B cell (primary cell): ENCODE results near the gene MTHFD1L. TPM values are rescaled to one million over a fixed set of nuclear protein-coding genes. Genes with fewer than 3 reads are reported as not detected.

Experiments
- ATAC-seq: fragments of 200-7000 bp; cut with Tn5 transposase; one replicate; pipeline ENCODE4 v1.10.0; 2021; ENCODE audit warnings: low read depth, mild to moderate bottlenecking, moderate number of reproducible peaks, moderate library complexity
- CTCF ChIA-PET: fragments of 350-600 bp; sonication (Branson Sonifier 250); formaldehyde crosslinking; loops from one replicate; lab custom pipeline; 2021; ENCODE audit warnings: antibody characterized with exemption, inconsistent platforms; lab: Charles Lee
- POLR2A ChIA-PET: fragments of 350-600 bp; sonication (Branson Sonifier 250); formaldehyde crosslinking; loops from one replicate; lab custom pipeline; 2021; ENCODE audit warnings: antibody characterized with exemption; lab: Charles Lee
- DNase-seq: peaks from one replicate; pipeline ENCODE4 v3.0.0; 2013
- H2AFZ ChIP-seq: 2 replicates; pipeline ENCODE4 v1.6.1; 2012; ENCODE audit warnings: mild to moderate bottlenecking, low read depth, low read length; ENCODE audit not compliant: insufficient read depth, poor library complexity, severe bottlenecking
- H3K27ac ChIP-seq, 2 donors: 1 replicate in 1 of 2; 2 replicates in 1 of 2; pipeline ENCODE4 v1.5.1; 2012 to 2013; ENCODE audit warnings: low read length in 2 of 2, mild to moderate bottlenecking in 2 of 2, moderate library complexity in 1 of 2
- H3K27me3 ChIP-seq, 4 experiments: fragments of 200-600 bp in 1 of 4; sonication (generic) in 1 of 4; replicated peaks in 1 of 4; 1 replicate in 2 of 4; 2 replicates in 2 of 4; pipeline versions ENCODE4 v1.6.1 to v1.7.0; 2013 to 2016; ENCODE audit warnings: low read length in 3 of 4, mild to moderate bottlenecking in 2 of 4, mixed read lengths in 1 of 4, moderate library complexity in 1 of 4; ENCODE audit not compliant: insufficient read depth in 4 of 4, control insufficient read depth in 3 of 4; ENCODE audit errors: control extremely low read depth in 1 of 4
- H3K36me3 ChIP-seq, 2 experiments: replicated peaks in 1 of 2; 1 replicate in 1 of 2; 2 replicates in 1 of 2; pipeline versions ENCODE4 v1.6.1 to v1.7.1; 2013; ENCODE audit warnings: low read length in 1 of 2; ENCODE audit not compliant: insufficient read depth in 2 of 2, control insufficient read depth in 1 of 2; ENCODE audit errors: control extremely low read depth in 1 of 2, extremely low read depth in 1 of 2
- H3K4me1 ChIP-seq, 2 donors: fragments of 200-600 bp in 1 of 2; sonication (generic) in 1 of 2; 1 replicate in 1 of 2; 2 replicates in 1 of 2; pipeline versions ENCODE4 v1.5.1 to v1.6.1; 2013 to 2017; ENCODE audit warnings: low read length in 2 of 2; ENCODE audit not compliant: control insufficient read depth in 2 of 2, insufficient read depth in 2 of 2
- H3K4me2 ChIP-seq: replicated peaks from 2 replicates; pipeline ENCODE3; 2012; ENCODE audit warnings: mild to moderate bottlenecking, low read depth, low read length; ENCODE audit not compliant: poor library complexity, severe bottlenecking
- H3K4me3 ChIP-seq, 5 experiments: fragments of 200-600 bp in 1 of 5; sonication (generic) in 1 of 5; 1 replicate in 3 of 5; 2 replicates in 2 of 5; pipeline versions ENCODE4 v1.5.1 to v1.7.0; 2011 to 2016; ENCODE audit warnings: low read length in 4 of 5, mild to moderate bottlenecking in 4 of 5, low read depth in 2 of 5, control low read depth in 1 of 5, moderate library complexity in 1 of 5; ENCODE audit not compliant: insufficient read depth in 1 of 5; ENCODE audit errors: control extremely low read depth in 1 of 5, extremely low read depth in 1 of 5
- H3K79me2 ChIP-seq: fragments of 200-600 bp; sonication (generic); one replicate; pipeline ENCODE4 v1.6.0; 2016; ENCODE audit warnings: low read length; ENCODE audit not compliant: control insufficient read depth, insufficient read depth
- H3K9ac ChIP-seq: fragments of 200-600 bp; sonication (generic); 2 replicates; pipeline ENCODE4 v1.6.1; 2017; ENCODE audit warnings: mild to moderate bottlenecking, low read length, moderate library complexity
- H3K9me3 ChIP-seq, 3 donors: one replicate each; pipeline versions ENCODE4 v1.6.1 to v1.7.1; 2013; ENCODE audit warnings: low read length in 2 of 3; ENCODE audit not compliant: control insufficient read depth in 2 of 3, insufficient read depth in 1 of 3; ENCODE audit errors: control extremely low read depth in 1 of 3
- H4K20me1 ChIP-seq: 2 replicates; pipeline ENCODE4 v1.6.0; 2012; ENCODE audit warnings: mild to moderate bottlenecking, low read length; ENCODE audit not compliant: insufficient read depth, control insufficient read depth, poor library complexity, severe bottlenecking
- H3K27ac Mint-ChIP-seq: one replicate; pipeline ENCODE4 v1.8.0; 2021; ENCODE audit warnings: mixed read lengths
- H3K27me3 Mint-ChIP-seq: one replicate; pipeline ENCODE4 v1.8.0; 2021; ENCODE audit warnings: mixed read lengths
- H3K4me1 Mint-ChIP-seq: one replicate; pipeline ENCODE4 v1.8.0; 2021; ENCODE audit warnings: mixed read lengths
- H3K4me3 Mint-ChIP-seq: one replicate; pipeline ENCODE4 v1.8.0; 2021; ENCODE audit warnings: mixed read lengths
- H3K9me3 Mint-ChIP-seq: one replicate; pipeline ENCODE4 v1.8.0; 2022; ENCODE audit warnings: mixed read lengths; ENCODE audit not compliant: insufficient read depth
- EZH2 ChIP-seq: IDR thresholded peaks from 2 replicates; pipeline ENCODE4 v1.6.1; 2012; ENCODE audit warnings: borderline replicate concordance, low read depth, mild to moderate bottlenecking, moderate library complexity, low read length; ENCODE audit not compliant: insufficient read depth, poor library complexity, severe bottlenecking
- WGBS: methylation state at CpG from one replicate; pipeline ENCODE4 v1.1.5; 2013; ENCODE audit warnings: missing lambda C conversion rate; ENCODE audit not compliant: insufficient coverage; 5-methylcytosine and 5-hydroxymethylcytosine counted together
- intact Hi-C: fragments of 100-400 bp; cut with micrococcal nuclease; formaldehyde crosslinking; loops from one replicate; pipeline ENCODE4 v1.10.0; 2022
- polyA plus RNA-seq: library from polyadenylated mRNA; depleted of rRNA; stranded (reverse); fragments of >200 nt; gene quantifications from 2 replicates; pipeline ENCODE4 v1.2.3, GENCODE V29; 2012
- total RNA-seq, 2 donors: library from RNA; stranded (reverse); fragments of 120-200 nt in 1 of 2; gene quantifications; 1 replicate in 1 of 2; 2 replicates in 1 of 2; pipeline versions ENCODE4 v1.2.3 to v1.2.4, GENCODE V29; 2013 to 2022
- TF ChIP-seq, protein P1 (sequence below): fragments of 200-600 bp; IDR thresholded peaks from one replicate; pipeline ENCODE4 v1.8.0; 2022; ENCODE audit warnings: antibody characterized with exemption, mild to moderate bottlenecking

The MTHFD1L gene
- total and polyA plus RNA-seq, 2 donors (not counting 1 experiment from before 2014, with no cell fraction given): 2.9 to 16.1 TPM

DNA sequence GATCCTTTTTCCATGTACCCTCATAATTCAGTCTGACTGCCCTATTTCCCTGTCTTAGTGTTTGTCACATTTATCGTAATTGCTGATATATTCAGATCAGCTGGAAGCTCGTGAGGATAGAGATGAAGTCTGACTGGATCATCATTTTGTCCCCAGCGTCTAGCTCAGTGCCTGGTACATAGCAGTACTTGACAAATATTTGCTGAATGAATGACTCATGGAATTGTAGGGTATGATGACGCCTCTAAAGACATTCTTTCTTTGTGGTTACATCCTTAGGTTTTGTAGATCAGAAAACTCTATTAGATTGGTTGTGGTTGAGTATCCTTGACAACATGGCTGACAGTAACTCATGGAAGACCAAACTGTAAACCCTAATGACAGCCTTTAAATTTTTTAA is 68.9 kb downstream of the MTHFD1L start:
- no peaks in the 10 kb centered on the region for H3K9me3 ChIP-seq
- ATAC-seq (no peak), DNase-seq (no peak)
- H4K20me1 ChIP-seq: no peaks in the 10 kb centered on the region
- Mint-ChIP-seq H3K27me3 (no peaks in the 10 kb centered on the region), H3K9me3 (no peaks in the 10 kb centered on the region), H3K27ac (no peak overlapping the region), H3K4me1 (no peaks in the 10 kb centered on the region), H3K4me3 (no peak overlapping the region)
- WGBS: 100% methylated on average over 3 of the region's 4 CpGs
- intact Hi-C loops: no loop called here
- no peak overlapping the region for H3K9ac ChIP-seq
- no peak overlapping the region for H3K4me2 ChIP-seq
- no peaks in the 10 kb centered on the region for H3K79me2 ChIP-seq
- H3K36me3 ChIP-seq: peaks cover 0 to 5% of the 10 kb centered on the region in 2 experiments
- H3K4me3 ChIP-seq: no peak overlapping the region
- H3K27ac ChIP-seq: no peak overlapping the region
- H3K27me3 ChIP-seq: no peaks in the 10 kb centered on the region
- no peaks in the 10 kb centered on the region for H3K4me1 ChIP-seq
- ChIA-PET POLR2A (no interaction called here), CTCF (no interaction called here)
- no peak overlapping the region for H2AFZ ChIP-seq
- no peak for TF ChIP-seq EZH2
- TF ChIP-seq, protein P1, sequence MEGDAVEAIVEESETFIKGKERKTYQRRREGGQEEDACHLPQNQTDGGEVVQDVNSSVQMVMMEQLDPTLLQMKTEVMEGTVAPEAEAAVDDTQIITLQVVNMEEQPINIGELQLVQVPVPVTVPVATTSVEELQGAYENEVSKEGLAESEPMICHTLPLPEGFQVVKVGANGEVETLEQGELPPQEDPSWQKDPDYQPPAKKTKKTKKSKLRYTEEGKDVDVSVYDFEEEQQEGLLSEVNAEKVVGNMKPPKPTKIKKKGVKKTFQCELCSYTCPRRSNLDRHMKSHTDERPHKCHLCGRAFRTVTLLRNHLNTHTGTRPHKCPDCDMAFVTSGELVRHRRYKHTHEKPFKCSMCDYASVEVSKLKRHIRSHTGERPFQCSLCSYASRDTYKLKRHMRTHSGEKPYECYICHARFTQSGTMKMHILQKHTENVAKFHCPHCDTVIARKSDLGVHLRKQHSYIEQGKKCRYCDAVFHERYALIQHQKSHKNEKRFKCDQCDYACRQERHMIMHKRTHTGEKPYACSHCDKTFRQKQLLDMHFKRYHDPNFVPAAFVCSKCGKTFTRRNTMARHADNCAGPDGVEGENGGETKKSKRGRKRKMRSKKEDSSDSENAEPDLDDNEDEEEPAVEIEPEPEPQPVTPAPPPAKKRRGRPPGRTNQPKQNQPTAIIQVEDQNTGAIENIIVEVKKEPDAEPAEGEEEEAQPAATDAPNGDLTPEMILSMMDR: no peak

DNA sequence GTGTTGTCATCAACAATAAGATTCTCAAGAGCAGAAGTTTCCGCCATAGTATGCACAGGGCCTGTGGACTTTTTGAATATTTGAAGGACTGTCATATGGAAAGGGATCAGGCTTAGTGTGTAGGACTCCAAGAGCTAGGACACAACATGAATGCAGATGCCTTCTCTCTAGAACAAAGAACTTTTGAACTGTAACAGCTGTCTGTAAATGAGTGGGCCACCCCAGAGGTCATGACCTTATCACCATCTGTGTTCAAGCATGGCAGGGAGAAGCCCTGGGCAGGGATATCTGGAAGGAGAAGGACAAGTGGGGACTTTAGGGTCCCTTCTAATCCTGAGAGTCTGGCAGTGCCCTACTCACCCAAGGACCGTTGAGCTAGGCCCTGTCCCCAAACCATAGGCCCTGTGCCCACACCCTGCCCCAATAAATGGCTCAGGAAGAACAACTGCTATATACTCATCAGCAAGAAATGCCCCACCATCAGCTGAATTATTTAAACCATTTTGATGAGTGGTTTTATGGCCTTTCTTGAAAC is 70.6 kb downstream of the MTHFD1L start:
- TF ChIP-seq, protein P1: no peak
- no peak for TF ChIP-seq EZH2
- CTCF ChIA-PET: no interaction called here
- H3K4me3 ChIP-seq: no peak overlapping the region
- Mint-ChIP-seq H3K4me1 (no peaks in the 10 kb centered on the region), H3K27me3 (no peaks in the 10 kb centered on the region), H3K4me3 (no peak overlapping the region), H3K9me3 (no peaks in the 10 kb centered on the region), H3K27ac (no peak overlapping the region)
- no peaks in the 10 kb centered on the region for H3K79me2 ChIP-seq
- no peak overlapping the region for H3K4me2 ChIP-seq
- intact Hi-C loops: no loop called here
- H3K36me3 ChIP-seq: peaks cover 0 to 8% of the 10 kb centered on the region in 2 experiments
- POLR2A ChIA-PET: no interaction called here
- H4K20me1 ChIP-seq: no peaks in the 10 kb centered on the region
- no peak for ATAC-seq
- H3K27me3 ChIP-seq: no peaks in the 10 kb centered on the region
- DNase-seq: no peak
- H3K9ac ChIP-seq: no peak overlapping the region
- H3K9me3 ChIP-seq: no peaks in the 10 kb centered on the region
- 83% methylated on average over 1 of the region's 2 CpGs for WGBS
- no peak overlapping the region for H2AFZ ChIP-seq
- no peak overlapping the region for H3K27ac ChIP-seq
- H3K4me1 ChIP-seq: no peaks in the 10 kb centered on the region
